ENCODE results near the gene TRMT13. TPM values are rescaled to one million over a fixed set of nuclear protein-coding genes. Genes with fewer than 3 reads are reported as not detected.

The TRMT13 gene
- total RNA-seq, 2 experiments from 2014 or later = 20.4 to 21.4 TPM

DNA sequence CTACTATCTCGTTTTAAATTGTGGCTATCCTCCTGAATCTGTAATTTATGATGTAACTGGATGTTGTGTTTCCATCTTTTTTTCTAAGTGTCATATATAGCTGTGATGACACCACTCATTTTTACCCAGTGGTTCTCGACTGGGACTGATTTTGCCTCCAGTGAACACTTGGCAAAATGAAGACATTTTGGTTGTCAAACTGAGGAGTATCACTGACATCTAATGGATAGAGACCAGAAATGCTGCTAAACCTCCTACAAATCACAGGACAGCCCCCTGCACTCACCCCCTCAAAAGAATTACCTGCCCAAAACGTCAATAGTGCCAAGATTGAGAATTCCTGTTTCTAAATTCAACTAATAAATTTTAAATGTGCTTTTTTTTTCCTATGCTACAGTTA is 1.9 kb downstream of the TRMT13 start:
- peaks cover 44% of the 10 kb centered on the region for H3K4me1 Mint-ChIP-seq
- no peaks in the 10 kb centered on the region for H3K9me3 Mint-ChIP-seq
- POLR2A ChIA-PET = no interaction called here
- no peak overlapping the region for H3K4me3 Mint-ChIP-seq
- no peak overlapping the region for H3K27ac Mint-ChIP-seq
- no peaks in the 10 kb centered on the region for H3K27me3 Mint-ChIP-seq
- CTCF ChIA-PET = no interaction called here
- H3K36me3 Mint-ChIP-seq (ENCODE audit: low read depth) = peaks cover 34% of the 10 kb centered on the region
- no peak for DNase-seq

DNA sequence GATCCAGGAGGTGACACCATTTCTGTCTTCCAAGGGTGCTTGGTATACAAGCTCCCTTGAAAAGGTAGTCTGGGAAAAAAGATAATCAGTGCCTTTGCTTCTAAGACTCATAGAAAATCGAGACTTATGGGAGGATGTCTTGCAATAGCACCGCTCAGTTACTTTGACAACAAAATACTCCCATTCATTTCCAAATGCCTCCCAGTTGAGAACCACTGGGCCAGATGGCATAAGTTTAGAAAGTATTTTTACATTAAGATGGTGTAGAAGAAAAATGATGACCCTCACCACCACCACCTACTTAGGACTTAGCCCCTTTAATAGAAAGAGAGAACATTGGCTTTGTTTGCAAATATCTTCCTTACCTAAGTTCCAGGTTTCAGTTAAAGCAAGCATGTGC is 4.6 kb downstream of the TRMT13 start:
- CTCF ChIA-PET = no interaction called here
- POLR2A ChIA-PET = no interaction called here
- peaks cover 50% of the 10 kb centered on the region for H3K36me3 Mint-ChIP-seq (ENCODE audit: low read depth)

DNA sequence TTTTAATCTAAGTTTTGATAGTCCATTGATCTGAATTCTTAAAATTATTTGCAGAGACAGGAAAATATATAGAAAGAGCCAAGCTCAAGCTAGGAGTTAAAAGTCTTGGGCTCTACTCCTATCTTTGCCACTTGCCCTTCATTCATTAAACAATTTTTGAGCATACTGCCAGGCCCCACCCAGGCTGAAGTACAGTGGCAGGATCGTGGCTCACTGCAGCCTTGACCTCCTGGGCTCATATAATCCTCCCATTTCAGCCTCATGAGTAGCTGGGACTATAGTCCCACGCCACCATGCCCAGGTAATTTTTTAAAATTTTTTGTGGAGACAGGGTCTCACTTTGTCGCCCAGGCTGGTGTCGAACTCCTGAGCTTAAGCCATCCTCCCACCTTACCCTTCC is 8.2 kb downstream of the TRMT13 start:
- peaks cover 66% of the 10 kb centered on the region for H3K36me3 Mint-ChIP-seq (ENCODE audit: low read depth)

More for the DNA sequence above, 4.6 kb downstream of the TRMT13 start:
- no peak overlapping the region for H3K4me3 Mint-ChIP-seq
- no peaks in the 10 kb centered on the region for H3K9me3 Mint-ChIP-seq
- no peak overlapping the region for H3K27ac Mint-ChIP-seq
- H3K4me1 Mint-ChIP-seq = peaks cover 24% of the 10 kb centered on the region
- H3K27me3 Mint-ChIP-seq = no peaks in the 10 kb centered on the region
- no peak for DNase-seq

DNA sequence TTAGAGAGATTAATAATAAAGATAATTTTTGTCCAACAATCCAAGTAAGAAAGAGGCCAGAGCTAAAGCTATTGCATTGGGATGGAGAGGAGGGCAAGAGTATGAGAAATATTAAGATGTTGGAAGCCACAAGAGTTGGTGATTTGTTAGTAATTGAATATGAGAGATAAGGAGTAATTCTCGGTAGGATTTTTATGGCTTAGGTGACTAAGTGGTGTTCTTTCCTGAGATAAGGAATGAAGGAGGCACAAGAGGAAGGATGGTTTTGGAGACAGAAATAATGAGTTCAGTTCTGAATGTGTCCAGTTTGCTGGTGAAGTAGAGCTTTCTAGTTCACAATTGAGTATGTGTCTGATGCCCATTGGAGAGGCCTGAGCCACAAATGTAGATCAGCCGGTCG is 9.4 kb downstream of the TRMT13 start:
- Mint-ChIP-seq H3K4me3 (no peak overlapping the region), H3K27me3 (no peaks in the 10 kb centered on the region), H3K4me1 (no peaks in the 10 kb centered on the region), H3K9me3 (no peaks in the 10 kb centered on the region), H3K27ac (no peak overlapping the region), H3K36me3 (ENCODE audit: low read depth) (peaks cover 62% of the 10 kb centered on the region)
- ChIA-PET POLR2A (no interaction called here), CTCF (interaction anchor here (1.0 kb wide), 2 partner anchors 9 kb away, joined by 3 to 4 read pairs; partner anchors contain the start of genes SASS6 and TRMT13)
- DNase-seq = no peak

More for the DNA sequence above, 8.2 kb downstream of the TRMT13 start:
- ChIA-PET CTCF (no interaction called here), POLR2A (no interaction called here)
- H3K27me3 Mint-ChIP-seq = no peaks in the 10 kb centered on the region
- no peaks in the 10 kb centered on the region for H3K9me3 Mint-ChIP-seq
- no peak for DNase-seq
- H3K4me3 Mint-ChIP-seq = no peak overlapping the region
- H3K4me1 Mint-ChIP-seq = peaks cover 2% of the 10 kb centered on the region
- no peak overlapping the region for H3K27ac Mint-ChIP-seq

DNA sequence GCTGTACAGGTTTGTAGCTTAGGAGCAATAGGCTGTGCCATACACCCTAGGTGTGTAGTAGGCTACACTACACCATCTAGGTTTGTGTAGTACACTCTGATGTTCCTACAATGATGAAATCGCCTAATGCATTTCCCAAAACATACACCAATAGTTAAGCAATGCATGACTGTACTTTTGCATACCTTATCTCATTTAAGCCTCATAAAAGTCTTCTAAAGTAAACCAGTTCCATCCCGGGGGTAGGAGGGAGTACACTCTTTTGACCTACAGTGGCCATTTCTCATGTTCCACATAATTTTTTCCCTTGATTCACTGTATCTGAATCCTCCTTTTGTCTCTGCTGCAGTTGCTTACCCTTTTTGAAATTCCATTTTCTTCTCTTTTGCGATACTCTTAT is 12.2 kb downstream of the TRMT13 start:
- CTCF ChIA-PET = interaction anchor here (1.6 kb wide), 1 partner anchor 12 kb away, joined by 3 read pairs; the partner anchor contains the start of genes SASS6 and TRMT13

DNA sequence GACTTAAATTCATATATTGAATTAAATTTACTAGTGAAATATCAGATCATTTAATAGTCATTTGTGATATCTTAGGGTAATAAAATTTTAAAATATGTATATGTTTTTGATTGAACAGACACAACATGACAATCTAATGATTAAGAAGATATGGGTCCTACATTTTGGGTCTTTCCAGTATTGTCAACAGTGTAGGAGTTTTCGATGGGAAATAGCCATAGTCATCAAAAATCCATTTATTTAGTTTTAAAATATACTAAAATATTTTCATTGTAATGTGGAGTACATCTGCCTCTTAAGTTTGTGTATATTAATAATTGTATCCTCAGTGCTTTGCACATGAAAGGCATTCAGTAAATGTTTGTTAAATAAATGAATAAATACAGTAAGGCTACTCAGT is 14.0 kb downstream of the TRMT13 start:
- Mint-ChIP-seq H3K27me3 (no peaks in the 10 kb centered on the region), H3K27ac (no peak overlapping the region), H3K36me3 (ENCODE audit: low read depth) (peaks cover 42% of the 10 kb centered on the region), H3K9me3 (no peaks in the 10 kb centered on the region), H3K4me1 (peaks cover 3% of the 10 kb centered on the region), H3K4me3 (no peak overlapping the region)
- ChIA-PET POLR2A (no interaction called here), CTCF (interaction anchor here (1.5 kb wide), 1 partner anchor 11 kb away, joined by 4 read pairs; no protein-coding TSS in a partner anchor)
- no peak for DNase-seq

More for the DNA sequence above, 12.2 kb downstream of the TRMT13 start:
- POLR2A ChIA-PET = no interaction called here
- no peak for DNase-seq
- Mint-ChIP-seq H3K9me3 (no peaks in the 10 kb centered on the region), H3K4me3 (no peak overlapping the region), H3K27ac (no peak overlapping the region), H3K4me1 (no peaks in the 10 kb centered on the region), H3K27me3 (no peaks in the 10 kb centered on the region), H3K36me3 (ENCODE audit: low read depth) (peaks cover 50% of the 10 kb centered on the region)

DNA sequence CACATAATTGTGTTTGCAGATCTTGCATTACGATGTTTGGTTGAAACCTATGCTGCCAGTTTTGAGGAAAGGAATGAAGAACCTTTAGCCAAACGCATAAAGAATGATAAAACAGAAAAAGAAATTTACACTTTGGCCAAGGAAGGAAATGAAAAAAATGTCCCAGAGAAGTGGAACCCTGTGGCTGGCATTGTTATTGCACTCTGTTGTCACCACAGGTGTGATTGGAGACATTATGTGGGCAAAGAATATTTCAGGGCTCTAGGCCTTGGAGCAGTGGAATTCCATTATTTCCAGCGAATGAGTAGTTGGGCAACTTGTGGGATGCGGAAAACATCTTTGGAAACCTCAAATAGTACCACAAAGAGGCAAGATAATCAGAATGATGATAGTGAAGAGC is 14.9 kb downstream of the TRMT13 start:
- no peak overlapping the region for H3K4me3 Mint-ChIP-seq
- CTCF ChIA-PET = interaction anchor here (0.5 kb wide), 1 partner anchor 28 kb away, joined by 3 read pairs; no protein-coding TSS in a partner anchor
- no peak overlapping the region for H3K27ac Mint-ChIP-seq
- peaks cover 38% of the 10 kb centered on the region for H3K36me3 Mint-ChIP-seq (ENCODE audit: low read depth)
- DNase-seq = no peak
- peaks cover 8% of the 10 kb centered on the region for H3K4me1 Mint-ChIP-seq
- no peaks in the 10 kb centered on the region for H3K9me3 Mint-ChIP-seq
- POLR2A ChIA-PET = no interaction called here
- no peaks in the 10 kb centered on the region for H3K27me3 Mint-ChIP-seq

DNA sequence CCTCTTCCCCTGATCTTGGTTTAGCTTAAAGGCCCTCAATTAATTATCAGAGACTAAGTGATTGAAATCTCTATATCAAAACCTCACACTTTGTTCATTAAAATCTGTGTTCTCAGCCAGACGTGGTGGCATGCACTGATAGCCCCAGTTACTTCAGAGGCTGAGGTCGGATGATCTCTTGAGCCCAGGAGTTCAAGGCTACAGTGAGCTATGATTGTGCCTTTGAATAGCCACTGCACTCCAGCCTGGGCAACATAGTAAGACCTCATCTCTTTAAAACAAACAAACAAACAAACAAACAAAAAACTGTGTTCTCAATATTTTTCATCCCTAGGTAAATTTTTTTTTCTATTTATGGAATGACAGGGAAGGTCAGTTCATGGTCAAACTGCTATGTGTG is 18.7 kb downstream of the TRMT13 start:
- Mint-ChIP-seq H3K27ac (no peak overlapping the region), H3K36me3 (ENCODE audit: low read depth) (peaks cover 17% of the 10 kb centered on the region), H3K9me3 (no peaks in the 10 kb centered on the region), H3K4me3 (no peak overlapping the region), H3K27me3 (no peaks in the 10 kb centered on the region), H3K4me1 (peaks cover 8% of the 10 kb centered on the region)
- ChIA-PET POLR2A (no interaction called here), CTCF (interaction anchor here (0.9 kb wide), 1 partner anchor 9 kb away, joined by 3 read pairs; no protein-coding TSS in a partner anchor)
- no peak for DNase-seq

DNA sequence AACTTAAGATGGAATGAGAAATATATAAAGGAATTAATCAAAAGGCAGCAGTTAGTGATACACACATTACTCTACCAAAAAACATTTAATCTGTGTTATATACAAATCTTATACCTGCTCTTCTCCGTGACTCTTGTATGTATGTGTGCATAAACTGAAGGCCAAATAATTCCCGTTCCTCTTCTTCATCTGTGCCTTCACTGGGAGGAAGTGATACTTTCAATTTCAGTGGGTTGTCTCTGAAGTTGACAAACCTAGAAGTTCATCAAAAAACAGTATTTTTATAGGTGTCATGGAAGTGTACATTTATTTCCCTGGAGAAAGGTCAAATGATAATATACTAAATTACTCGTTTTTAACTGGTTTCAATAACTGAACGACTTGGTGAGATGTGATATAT is 19.3 kb downstream of the TRMT13 start:
- no peaks in the 10 kb centered on the region for H3K27me3 Mint-ChIP-seq
- H3K36me3 Mint-ChIP-seq (ENCODE audit: low read depth) = peaks cover 16% of the 10 kb centered on the region
- CTCF ChIA-PET = no interaction called here
- no peak for DNase-seq
- no peak overlapping the region for H3K4me3 Mint-ChIP-seq
- POLR2A ChIA-PET = no interaction called here
- H3K4me1 Mint-ChIP-seq = peaks cover 8% of the 10 kb centered on the region
- no peak overlapping the region for H3K27ac Mint-ChIP-seq
- H3K9me3 Mint-ChIP-seq = no peaks in the 10 kb centered on the region

DNA sequence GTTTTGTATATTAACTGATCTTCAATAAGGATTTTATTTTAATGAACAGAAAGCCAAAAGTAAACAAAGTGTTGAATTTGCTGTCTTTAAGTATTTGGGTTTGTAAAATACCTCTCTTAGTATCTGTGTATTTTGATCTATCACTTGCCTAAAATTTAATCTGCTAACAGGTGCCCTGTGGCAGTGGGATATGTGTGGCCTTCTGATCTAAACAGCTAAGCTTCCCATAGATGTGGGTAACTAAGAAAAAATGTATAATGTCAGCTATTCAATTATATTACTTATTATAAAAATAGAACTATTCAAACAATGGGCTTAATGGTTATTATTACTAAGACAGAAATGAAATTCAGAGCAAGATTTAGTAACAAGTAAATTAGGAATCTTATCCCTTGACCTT is 29.9 kb downstream of the TRMT13 start:
- CTCF ChIA-PET = no interaction called here
- no peak overlapping the region for H3K27ac Mint-ChIP-seq
- no peaks in the 10 kb centered on the region for H3K9me3 Mint-ChIP-seq
- H3K27me3 Mint-ChIP-seq = no peaks in the 10 kb centered on the region
- no peak overlapping the region for H3K4me3 Mint-ChIP-seq
- H3K36me3 Mint-ChIP-seq (ENCODE audit: low read depth) = no peaks in the 10 kb centered on the region
- POLR2A ChIA-PET = no interaction called here
- H3K4me1 Mint-ChIP-seq = no peaks in the 10 kb centered on the region
- no peak for DNase-seq

DNA sequence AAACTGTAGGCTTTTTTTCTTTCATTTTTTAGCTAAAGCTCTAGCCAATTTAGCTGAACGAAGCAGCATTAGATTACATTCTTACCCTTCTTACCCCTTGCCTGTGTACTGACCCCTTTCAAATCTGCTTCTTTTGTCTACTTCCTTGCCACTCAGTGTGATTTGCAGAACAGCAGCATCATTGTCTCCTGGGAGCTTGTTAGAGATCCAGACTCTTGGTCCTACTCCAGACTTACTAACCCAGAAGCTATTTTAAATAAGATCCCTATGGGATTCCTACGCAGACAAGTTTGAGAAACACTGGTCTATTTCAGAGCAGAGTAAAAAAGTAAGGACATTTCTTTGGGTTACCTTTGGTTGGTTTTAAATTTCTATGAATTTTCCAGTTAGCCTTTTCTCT is 31.3 kb downstream of the TRMT13 start:
- ChIA-PET POLR2A (interaction anchor here (0.5 kb wide), 1 partner anchor 113 kb away, joined by 7 read pairs; no protein-coding TSS in a partner anchor), CTCF (interaction anchor here (0.8 kb wide), 1 partner anchor 82 kb away, joined by 4 read pairs; no protein-coding TSS in a partner anchor)
- H3K9me3 Mint-ChIP-seq = no peaks in the 10 kb centered on the region
- no peak for DNase-seq
- no peak overlapping the region for H3K27ac Mint-ChIP-seq
- H3K4me3 Mint-ChIP-seq = no peak overlapping the region
- H3K36me3 Mint-ChIP-seq (ENCODE audit: low read depth) = no peaks in the 10 kb centered on the region
- no peaks in the 10 kb centered on the region for H3K27me3 Mint-ChIP-seq
- no peaks in the 10 kb centered on the region for H3K4me1 Mint-ChIP-seq

DNA sequence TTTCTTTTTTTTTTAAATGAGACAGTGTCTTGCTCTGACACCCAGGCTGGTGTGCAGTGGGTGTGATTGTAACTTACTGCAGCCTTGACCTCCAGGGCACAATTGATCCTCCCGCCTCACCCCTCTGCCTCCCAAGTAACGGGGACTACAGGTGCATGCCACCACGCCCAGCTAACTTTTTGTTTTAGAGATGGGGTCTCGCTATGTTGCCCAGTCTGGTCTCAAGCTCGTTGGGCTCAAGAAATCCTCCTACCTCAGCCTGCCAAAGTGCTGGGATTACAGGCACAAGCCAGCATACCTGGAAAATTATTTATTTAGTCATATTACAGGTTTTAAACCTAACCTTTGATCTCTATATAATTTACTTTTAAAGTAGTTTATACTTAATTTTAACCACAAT is 31.7 kb downstream of the TRMT13 start:
- Mint-ChIP-seq H3K36me3 (ENCODE audit: low read depth) (no peaks in the 10 kb centered on the region), H3K4me1 (no peaks in the 10 kb centered on the region), H3K4me3 (no peak overlapping the region), H3K9me3 (no peaks in the 10 kb centered on the region), H3K27ac (no peak overlapping the region), H3K27me3 (no peaks in the 10 kb centered on the region)
- DNase-seq = no peak
- ChIA-PET POLR2A (no interaction called here), CTCF (interaction anchor here (0.8 kb wide), 1 partner anchor 81 kb away, joined by 4 read pairs; no protein-coding TSS in a partner anchor)

DNA sequence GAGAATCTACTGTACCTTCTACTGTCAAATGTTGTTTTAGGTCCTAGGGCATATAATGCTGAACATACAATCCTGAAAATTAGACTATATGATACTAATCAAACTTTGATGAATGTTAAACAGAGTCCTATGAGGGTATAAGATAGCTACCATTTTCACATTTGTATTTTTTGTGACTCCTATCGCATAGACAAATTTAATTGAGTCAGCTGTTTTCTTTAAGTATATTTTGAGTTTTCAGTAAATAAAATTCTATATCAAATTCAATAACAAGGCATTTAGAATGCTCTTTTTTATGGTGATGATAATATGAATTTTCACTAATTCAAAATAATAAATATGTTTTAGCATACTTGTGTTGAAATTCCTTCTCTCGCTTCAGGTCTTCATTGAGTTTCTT is 35.1 kb downstream of the TRMT13 start:
- Mint-ChIP-seq H3K4me1 (no peaks in the 10 kb centered on the region), H3K4me3 (no peak overlapping the region)
- CTCF ChIA-PET = interaction anchor here (1.2 kb wide), 1 partner anchor 20 kb away, joined by 3 read pairs; no protein-coding TSS in a partner anchor

More for the DNA sequence above, 35.1 kb downstream of the TRMT13 start:
- Mint-ChIP-seq H3K9me3 (no peaks in the 10 kb centered on the region), H3K27ac (no peak overlapping the region), H3K27me3 (no peaks in the 10 kb centered on the region), H3K36me3 (ENCODE audit: low read depth) (no peaks in the 10 kb centered on the region)
- DNase-seq = no peak
- POLR2A ChIA-PET = no interaction called here

Data from activated CD4-positive, alpha-beta T cell treated with anti-CD3 and anti-CD28 coated beads, Interleukin-2, amount 10 ng/mL, durations not matched to agents 7 days and 5 days (primary cell).